OCI-M2 (cell line): ENCODE measurements around the gene TMEM150C.
"Not testable (repeated sequence)": the region's sequence is repeated elsewhere in the genome, so short reads cannot be mapped to it uniquely, and the experiment has no call there.

Experiments used
- DNase-seq: peaks from one replicate; lab custom pipeline; 2025; ENCODE audit not compliant: unreplicated experiment; lab: John Stamatoyannopoulos, UW

The TMEM150C gene

DNA sequence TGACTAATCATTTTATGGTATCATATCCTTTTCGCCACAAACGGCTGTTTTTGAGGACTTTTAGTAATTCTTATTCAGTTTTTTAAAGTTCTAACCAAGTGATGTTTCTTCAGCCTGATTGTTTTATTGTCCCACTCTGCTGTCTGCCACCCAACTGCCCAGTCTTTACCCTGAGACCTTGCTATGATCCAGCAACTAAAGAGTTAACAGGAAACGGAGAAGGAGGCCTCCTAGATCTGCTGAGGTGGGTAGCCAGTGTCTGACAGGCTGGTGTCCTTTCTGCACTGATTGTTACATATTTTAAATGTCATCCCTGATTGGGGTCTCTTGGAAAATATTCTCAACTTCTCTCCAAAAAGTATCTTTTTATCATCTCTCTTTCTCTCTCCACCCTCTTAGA, 7.9 kb upstream of the TMEM150C start:
- no peak for DNase-seq

DNA sequence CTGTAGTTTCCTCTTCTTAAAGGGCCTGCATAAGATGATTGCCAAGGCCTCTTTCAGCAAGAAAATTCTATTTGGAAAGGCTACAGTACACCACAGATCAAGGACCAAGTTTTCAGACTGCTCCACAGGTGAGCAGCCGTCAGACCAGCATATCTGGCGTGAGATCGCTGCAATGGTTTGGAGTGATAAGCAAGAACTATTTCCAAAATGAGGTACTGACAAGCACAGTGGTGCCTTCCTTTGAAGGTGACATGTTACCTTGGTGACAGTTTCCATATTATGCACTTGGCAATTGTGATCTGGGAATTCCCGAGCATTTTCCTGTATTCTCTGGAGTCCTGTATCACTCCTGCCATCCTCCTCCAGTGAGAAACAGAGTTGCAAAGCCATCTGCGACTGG, 7.3 kb upstream of the TMEM150C start:
- no peak for DNase-seq

DNA sequence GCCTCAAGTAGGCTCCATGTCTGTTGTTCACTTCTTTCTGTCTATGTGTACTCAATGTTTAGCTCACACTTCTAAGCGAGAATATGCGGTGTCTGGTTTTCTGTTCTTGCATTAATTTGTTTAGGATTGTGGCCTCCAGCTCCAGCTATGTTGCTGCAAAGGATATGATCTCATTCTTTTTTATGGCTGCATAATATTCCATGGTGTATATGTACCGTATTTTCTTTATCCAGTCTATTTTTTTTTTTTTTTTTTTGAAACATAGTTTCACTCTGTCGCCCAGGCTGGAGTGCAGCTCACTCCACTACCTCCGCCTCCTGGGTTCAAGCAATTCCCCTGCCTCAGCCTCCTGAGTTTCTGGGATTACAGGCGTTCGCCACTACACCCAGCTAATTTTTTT, 5.7 kb upstream of the TMEM150C start:
- no peak for DNase-seq

DNA sequence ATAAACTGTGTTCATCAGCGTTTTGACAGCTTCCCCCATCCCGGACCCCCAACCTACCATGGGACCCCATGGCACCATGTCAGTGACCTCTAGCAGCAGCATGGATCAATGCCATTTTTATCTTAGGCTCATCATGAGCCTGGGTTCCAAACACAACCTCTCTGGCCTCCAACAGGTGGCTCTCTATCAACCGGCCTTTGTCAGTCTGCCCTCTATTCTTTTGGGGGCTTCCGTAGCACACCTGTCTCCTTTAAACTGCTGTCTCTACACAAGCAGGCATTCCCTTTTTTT, 721 bp upstream of the TMEM150C start:
- DNase-seq: no peak

DNA sequence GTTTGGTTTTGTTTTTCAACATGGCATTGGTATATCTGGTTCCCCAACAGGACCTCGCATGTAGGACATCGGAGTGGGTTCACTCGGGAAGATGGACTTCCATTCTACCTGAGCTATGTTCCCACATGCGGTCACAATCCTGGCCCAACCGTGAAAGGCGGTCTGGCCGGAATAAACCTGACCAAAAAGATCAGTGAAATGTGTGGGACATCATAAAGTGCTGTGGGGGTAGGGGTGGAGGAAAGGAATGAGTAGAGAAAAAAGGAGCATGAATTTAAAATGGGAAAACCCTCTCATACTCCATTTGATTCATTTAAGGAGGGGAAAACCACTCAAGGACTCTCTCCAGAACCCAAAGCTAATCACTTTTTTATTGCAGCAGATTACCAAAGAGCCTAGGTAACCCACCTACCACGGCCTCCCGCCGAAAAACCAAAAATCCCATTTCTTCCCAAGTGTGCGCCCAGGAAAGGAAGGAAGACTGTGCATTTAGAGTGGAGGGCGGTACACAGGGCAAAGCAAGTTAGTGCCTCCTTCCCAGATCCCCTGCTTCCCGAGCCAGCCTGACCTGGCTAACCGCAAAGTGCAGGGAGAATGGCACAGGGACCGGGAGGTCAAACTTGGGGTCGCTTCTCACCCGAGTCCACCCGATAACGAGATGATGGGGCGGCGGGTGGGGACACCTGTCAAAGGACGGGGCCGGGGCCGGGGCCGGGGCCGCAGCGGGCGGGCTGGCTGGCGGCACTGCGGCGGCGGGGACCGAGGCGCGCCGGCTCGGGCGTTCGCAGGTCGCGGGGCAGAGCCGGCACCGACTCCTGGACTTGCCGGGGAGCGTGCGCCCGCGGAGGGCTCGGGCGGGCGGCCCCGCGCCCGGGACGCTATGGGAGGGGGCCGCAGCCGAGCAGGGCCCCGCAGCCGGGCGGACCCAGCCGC, 669 bp downstream of the TMEM150C start:
- no peak for DNase-seq

DNA sequence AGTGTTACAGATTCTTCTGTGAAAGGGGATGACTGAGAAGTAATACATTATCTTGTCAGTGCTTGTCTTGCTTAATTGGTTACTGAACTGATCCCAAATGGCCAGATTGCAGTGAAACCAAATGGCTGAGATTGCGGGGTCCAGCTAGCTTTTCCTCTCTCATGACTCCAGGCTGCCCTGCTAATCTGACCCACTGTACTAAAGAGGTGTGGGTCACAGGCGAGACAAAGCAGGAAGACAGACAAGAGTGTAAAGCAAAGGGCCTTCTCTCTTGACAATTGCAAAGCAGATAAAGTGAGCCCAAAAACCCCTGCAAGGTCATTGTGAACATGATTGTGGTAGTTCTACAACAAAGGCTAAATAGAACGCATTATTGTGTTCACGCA, 2.1 kb downstream of the TMEM150C start:
- DNase-seq: no peak

DNA sequence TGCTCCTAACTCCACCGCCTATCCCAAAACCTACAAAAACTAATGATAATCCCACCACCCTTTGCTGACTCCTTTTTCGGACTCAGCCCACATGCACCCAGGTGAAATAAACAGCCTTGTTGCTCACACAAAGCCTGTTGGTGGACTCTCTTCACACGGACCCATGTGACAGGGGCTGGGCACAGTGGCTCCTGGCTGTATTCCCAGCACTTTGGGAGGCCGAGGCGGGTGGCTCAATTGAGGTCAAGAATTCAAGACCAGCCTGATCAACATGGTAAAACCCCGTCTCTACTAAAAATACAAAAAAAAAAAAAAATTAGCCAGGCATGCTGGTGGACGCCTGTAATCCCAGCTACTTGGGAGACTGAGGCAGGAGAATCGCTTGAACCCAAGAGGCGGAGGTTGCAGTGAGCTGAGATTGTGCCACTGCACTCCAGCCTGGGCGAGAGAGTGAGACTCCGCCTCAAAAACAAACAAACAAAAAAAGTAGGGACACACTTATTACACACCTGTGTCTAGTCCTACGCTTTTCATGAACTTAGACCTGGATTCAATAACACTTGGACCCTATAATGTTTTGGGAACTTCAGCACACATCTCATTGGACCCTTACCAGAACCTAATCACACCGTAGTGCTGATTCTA, 2.6 kb downstream of the TMEM150C start:
- not testable (repeated sequence) for DNase-seq

DNA sequence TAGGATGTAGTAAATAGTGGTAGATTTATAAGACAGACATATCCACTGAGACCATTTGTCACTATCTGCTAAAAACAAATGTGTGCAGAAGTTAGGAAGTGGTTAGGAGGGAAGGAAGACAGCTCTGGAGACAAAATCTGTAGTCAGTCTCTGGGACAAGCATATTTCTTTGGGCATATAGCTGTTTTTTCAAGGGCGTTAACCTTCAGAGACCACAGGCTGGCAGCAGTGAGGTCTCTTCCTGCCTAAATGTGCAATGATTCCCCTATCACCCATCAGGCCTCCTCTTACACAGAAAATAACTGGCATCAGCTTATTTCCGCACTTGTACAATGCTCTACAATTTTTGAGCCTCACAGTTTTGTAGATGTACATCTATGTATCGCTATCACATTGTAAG, 6.5 kb downstream of the TMEM150C start:
- no peak for DNase-seq

DNA sequence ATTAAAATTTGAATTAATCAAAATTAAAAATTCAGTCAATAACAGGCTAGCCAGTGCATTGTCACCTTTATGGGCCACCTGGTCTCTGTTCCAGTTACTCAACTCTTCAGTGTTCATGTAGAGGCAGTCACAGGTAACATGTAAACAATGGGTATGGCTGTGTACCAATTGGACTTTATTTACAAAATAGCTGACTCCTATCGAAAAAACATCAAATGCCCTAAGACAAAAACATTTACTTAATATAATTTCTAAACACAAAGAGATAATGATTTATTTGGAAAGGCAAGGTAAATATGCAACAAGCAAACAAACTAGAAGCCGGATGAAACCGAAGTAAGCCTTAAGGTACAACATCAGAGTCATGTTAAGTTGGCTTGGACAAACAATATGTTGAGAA, 8.8 kb downstream of the TMEM150C start:
- DNase-seq: no peak

DNA sequence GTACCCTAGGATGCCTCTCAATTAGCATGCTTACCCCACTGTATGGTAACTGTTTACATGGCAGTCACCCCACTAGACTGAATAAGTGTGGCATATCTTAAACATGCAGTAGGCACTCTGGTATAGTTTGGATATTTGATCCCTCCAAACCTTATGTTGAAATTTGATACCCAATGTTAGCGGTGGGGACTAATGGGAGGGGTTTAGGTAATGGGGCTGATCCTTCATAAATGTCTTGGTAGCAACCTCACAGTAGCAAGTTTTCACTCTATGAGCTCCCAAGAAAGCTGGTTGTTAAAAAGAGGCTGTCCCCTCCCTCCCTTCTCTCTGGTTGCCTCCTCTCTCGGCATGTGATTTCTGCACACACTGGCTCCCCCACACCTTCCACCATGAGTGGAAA, 10.1 kb downstream of the TMEM150C start:
- no peak for DNase-seq

DNA sequence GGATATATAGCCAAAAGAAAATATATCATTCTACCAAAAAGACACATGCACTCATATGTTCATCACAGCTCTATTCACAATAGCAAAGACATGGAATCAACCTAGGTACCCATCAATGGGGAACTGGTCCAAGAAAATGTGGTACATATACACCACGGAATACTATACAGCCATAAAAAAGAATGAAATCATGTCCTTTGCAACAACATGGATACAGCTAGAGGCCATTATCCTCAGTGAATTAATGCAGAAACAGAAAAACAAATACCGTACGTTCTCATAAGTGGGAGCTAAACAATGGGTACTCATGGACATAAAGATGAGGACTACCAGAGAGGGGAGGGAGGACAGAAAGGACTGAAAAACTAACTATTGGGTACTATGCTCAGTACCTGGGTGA, 13.9 kb downstream of the TMEM150C start:
- not testable (repeated sequence) for DNase-seq

DNA sequence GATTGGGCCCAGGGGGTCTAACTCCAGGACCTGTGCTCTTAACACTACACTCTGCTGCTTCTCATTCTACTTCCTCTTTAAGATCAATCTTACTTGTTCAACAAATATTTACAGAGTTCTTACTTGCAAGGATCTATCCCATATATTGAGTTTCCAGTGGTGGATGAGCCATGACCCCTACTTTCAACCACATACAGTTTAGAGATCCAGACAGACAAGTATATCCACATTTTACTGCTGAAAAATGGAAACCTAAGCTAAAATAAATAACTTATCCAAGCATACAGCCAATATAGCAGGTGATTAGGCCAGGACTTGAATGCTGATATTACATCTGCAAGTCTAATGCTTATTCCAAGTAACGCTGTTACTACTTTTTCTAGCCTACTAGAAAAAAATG, 18.7 kb downstream of the TMEM150C start:
- no peak for DNase-seq

DNA sequence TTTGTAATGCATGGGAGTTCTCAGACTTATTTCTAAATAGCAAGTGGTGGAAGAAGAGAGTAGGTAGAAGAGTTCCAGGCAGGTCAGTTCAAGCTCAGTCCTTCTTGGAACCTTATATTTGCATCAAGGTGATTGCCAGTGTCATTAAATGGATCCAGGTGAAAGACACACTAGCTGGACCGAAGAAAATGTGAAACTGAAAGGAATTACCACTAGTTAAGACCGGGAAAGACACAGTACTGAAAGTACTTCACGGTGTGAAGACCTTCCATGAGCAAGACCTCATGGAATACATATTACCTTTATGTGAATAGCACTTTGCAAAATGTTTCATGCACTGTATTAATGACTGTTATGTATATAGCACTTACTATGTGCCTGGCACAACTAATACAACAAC, 19.1 kb downstream of the TMEM150C start:
- no peak for DNase-seq

DNA sequence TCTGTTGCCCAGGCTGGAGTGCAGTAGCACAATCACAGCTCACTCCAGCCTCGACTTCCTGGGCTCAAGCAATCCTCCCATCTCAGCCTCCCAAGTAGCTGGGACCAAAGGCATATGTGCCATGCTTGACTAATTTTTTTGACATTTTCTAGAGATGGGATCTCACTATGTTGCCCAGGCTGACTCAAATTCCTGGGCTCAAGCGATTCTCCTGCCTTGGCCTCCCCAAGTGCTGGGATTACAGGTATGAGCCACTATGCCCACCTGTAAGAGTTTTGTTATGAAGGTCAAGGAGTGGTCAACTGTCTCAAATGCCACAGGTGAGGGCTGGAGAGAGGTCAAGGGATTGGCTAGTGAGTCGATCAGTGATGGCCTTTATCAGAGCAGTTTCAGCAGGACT, 32.5 kb downstream of the TMEM150C start:
- no peak for DNase-seq

DNA sequence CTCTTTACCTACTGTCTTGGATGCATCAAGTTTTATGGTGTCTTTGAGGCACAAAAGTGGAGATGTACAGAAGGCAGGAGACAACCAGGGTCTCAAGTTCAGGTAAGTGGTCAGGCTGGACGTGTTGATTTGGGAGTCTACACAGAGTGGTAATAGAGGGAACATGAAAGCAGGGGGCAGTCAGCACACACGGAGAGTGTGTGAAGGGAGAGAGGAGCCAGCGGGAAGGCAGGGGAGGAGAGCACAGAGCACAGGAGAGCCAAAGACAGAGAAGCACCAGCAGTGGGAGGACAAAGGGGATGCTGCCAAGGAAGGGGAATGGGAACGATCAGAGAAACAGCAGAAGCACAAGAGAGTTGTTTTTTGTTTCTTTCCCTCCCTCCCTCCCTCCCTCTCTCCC, 32.9 kb downstream of the TMEM150C start:
- DNase-seq: no peak

DNA sequence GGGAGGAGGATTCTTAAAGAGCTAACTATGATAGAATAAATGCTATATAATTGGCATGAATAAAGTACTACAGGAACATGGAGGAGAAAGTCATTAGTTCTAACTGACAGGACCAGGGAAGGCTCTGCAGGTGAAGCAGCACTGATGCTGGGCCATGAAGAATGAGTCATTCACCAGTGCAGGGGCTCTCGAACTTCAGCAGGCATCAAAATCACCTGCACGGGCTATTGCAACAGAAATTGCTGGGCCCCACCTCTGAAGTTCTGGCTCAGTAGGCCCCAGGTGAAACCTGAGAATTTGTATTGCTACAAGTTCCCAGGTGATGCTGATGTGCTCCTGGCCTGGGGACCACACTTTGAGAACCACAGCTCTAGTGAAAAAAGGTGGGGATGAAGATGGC, 33.7 kb downstream of the TMEM150C start:
- DNase-seq: no peak

DNA sequence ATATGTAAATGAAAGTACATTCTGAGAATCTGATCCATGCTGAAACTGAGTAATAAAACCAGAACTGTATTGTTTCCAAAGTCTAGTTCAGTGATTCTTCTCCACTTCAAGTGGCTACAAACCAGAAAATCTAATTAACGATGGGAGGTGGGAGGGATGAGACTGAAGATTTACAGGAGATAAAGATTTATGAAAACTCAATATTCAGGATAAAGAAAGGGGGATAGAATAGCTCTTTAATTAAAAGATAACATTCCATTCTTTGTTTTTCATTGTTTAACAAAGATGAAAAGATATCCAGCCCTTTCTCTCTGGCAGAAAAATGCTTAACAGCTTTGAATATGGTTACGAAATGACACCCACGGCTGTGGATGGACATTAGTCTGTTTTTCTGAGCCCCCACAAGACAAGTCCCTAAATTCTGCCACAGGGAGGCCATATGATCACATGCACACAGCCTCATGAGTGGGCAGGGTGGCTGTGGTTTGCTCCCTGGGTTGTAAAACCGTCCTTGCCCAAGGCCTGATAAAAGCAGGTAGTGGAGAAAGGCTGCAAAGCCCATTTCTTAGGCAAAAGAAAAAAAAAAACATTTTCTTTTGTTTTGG, 36.4 kb downstream of the TMEM150C start:
- no peak for DNase-seq

DNA sequence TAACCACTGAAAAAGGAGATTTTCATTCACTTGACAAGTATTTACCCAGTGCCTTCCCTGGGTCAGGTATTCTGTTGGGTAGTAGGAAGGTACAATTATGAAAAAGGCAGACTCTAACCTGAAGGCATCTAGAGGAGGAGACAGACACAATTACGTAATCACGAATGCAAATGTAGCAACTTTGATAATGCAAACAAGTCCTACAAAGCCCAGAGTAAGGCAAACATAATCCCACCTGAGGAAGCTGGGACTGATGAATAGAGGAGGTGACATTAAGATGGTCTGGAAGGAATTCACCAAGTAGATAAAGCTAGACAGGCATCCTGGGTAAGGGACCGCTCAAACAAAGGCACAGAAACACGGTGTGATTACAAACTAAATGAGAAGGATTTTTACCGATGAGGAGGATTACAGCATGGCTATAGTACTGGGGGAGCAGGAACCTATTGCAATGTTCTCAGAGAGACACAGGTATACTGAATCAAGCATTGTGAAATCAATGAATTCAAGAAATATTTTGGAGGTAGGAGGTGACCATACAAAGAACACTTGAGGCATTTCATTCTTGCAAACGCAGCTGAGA, 37.1 kb downstream of the TMEM150C start:
- no peak for DNase-seq

DNA sequence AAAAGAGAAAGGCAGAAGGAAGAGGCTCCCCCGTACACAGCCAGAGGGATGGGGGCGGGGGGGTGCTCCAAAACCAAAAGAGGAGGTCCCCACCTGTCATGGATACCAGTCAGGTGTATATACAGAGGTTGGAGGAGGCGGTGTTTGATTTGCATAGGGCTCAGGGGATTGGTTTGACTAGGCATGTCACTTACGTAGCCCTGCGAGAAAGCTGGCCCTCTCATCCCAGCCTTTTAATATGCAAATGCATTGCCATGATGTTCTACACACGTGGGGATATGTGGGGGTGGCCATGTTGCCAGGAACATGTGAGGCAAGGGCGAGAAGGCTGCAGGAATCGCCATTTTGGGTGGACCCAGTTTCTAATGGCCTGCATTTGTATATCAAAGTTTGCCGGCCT, 38.6 kb downstream of the TMEM150C start:
- DNase-seq: no peak

DNA sequence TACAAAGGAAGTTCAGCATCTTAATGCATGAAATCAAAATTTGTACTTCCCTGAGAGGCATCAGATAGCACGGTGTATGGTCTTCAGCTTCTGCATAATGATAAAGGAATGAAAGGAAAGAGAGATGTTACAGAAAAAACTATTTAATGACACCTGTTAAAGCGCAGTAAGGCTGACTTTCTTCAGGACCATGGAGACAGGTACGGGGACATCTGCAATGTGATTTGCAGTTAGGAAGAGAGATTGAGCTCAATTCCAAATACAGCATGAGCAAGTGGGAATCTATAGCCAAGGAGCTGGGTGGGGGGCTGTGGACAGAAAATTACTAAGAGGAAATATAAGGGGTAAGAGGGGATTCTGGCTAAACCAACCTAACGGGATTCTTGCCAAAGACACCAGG, 39.3 kb downstream of the TMEM150C start:
- no peak for DNase-seq

DNA sequence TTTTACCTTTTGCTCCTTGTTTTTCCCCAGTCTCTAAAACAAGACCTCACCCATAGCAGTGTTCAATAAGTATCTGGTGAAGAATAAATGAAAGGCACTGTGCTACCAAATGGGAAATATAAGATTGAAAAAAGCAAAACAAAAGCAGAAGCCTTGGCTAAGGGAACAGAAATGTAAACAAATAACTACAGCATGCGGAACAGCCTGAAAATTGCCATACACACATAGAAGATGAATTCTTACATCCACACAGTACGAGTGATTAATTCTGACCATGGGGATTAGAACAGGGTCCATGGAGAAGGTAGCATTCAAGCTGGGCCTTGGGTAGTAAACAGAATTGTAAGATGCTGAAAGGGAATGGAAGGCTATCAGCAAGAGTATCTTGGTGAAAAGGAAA, 40.5 kb downstream of the TMEM150C start:
- DNase-seq: no peak

DNA sequence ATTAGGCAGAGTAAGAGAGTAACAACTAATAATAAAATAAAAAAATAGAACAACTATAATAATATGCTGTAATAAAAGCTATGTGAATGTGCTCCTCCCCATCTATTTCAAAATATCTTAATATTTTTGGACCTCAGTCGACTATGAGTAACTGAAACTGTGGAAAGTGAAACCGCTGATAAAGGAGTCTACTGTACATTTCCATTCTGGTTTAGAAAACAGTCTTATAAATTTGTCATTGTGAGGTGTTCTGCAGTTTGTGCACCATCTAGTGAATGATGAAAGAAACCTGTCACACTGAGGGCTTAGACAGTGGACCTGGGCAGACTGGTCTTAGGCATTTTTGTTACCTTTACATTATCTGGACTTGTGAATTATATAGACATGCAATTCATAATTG, 42.0 kb downstream of the TMEM150C start:
- no peak for DNase-seq
